Natural killer cell (primary cell): ENCODE results near the gene ARAP3. TPM values are rescaled to one million over a fixed set of nuclear protein-coding genes. Genes with fewer than 3 reads are reported as not detected.

Experiments used
- ATAC-seq, 3 donors: fragments of 150-1000 bp in 2 of 3; fragments of 200-7000 bp in 1 of 3; cut with Tn5 transposase; 1 replicate in 1 of 3; 2 replicates in 2 of 3; pipeline ENCODE4 v1.10.0; 2021; ENCODE audit warnings: mild to moderate bottlenecking in 2 of 3, moderate library complexity in 2 of 3
- DNase-seq, 2 donors: peaks; one replicate each; pipeline versions ENCODE4 v3.0.0 to v3.0.0-alpha.2; 2013 to 2021; ENCODE audit warnings: mixed read lengths in 1 of 2
- H3K27ac ChIP-seq: one replicate; pipeline ENCODE4 v1.5.1; 2013; ENCODE audit warnings: mild to moderate bottlenecking, low read length
- H3K27me3 ChIP-seq: one replicate; pipeline ENCODE4 v1.6.1; 2013; ENCODE audit warnings: low read length; ENCODE audit not compliant: control insufficient read depth, insufficient read depth
- H3K36me3 ChIP-seq: one replicate; pipeline ENCODE4 v1.6.1; 2013; ENCODE audit warnings: low read length; ENCODE audit not compliant: control insufficient read depth, insufficient read depth
- H3K4me1 ChIP-seq: one replicate; pipeline ENCODE4 v1.6.1; 2013; ENCODE audit warnings: low read length; ENCODE audit not compliant: control insufficient read depth, insufficient read depth
- H3K4me3 ChIP-seq: one replicate; pipeline ENCODE4 v1.5.1; 2013; ENCODE audit warnings: low read length
- H3K9me3 ChIP-seq: one replicate; pipeline ENCODE4 v1.6.1; 2013; ENCODE audit warnings: low read length; ENCODE audit not compliant: control insufficient read depth, insufficient read depth
- H3K27ac Mint-ChIP-seq, 2 donors: one replicate each; pipeline ENCODE4 v1.8.0; 2022; ENCODE audit warnings: mild to moderate bottlenecking in 2 of 2, mixed read lengths in 2 of 2, moderate library complexity in 1 of 2
- H3K27me3 Mint-ChIP-seq, 2 donors: one replicate each; pipeline ENCODE4 v1.8.0; 2022; ENCODE audit warnings: low read depth in 2 of 2, mixed read lengths in 2 of 2
- H3K36me3 Mint-ChIP-seq: one replicate; pipeline ENCODE4 v1.8.0; 2022; ENCODE audit warnings: mixed read lengths
- H3K4me1 Mint-ChIP-seq, 2 donors: one replicate each; pipeline ENCODE4 v1.8.0; 2022; ENCODE audit warnings: mixed read lengths in 2 of 2
- H3K4me3 Mint-ChIP-seq: one replicate; pipeline ENCODE4 v1.8.0; 2022; ENCODE audit warnings: mild to moderate bottlenecking, moderate library complexity, mixed read lengths
- H3K9me3 Mint-ChIP-seq, 2 donors: one replicate each; pipeline ENCODE4 v1.8.0; 2022; ENCODE audit warnings: mixed read lengths in 2 of 2
- CTCF ChIP-seq: fragments of 200-600 bp; IDR thresholded peaks from one replicate; pipeline ENCODE4 v1.8.0; 2022; ENCODE audit warnings: antibody characterized with exemption
- WGBS: methylation state at CpG from one replicate; pipeline ENCODE4 v1.1.7; 2013; ENCODE audit warnings: missing lambda C conversion rate; ENCODE audit not compliant: insufficient coverage; 5-methylcytosine and 5-hydroxymethylcytosine counted together
- intact Hi-C: fragments of 100-400 bp; cut with micrococcal nuclease; formaldehyde crosslinking; loops from one replicate; pipeline ENCODE4 v1.14.2; 2022
- total RNA-seq, 4 donors: library from RNA; stranded (reverse); fragments of 120-200 nt in 1 of 4; gene quantifications; one replicate each; pipeline versions ENCODE4 v1.2.3 to v1.2.4, GENCODE V29; 2013 to 2022

Gene ARAP3
- total RNA-seq, 3 donors from 2014 or later (not counting 1 experiment from before 2014, with no cell fraction given), result 13.9 to 25.2 (median 19.6) TPM

DNA sequence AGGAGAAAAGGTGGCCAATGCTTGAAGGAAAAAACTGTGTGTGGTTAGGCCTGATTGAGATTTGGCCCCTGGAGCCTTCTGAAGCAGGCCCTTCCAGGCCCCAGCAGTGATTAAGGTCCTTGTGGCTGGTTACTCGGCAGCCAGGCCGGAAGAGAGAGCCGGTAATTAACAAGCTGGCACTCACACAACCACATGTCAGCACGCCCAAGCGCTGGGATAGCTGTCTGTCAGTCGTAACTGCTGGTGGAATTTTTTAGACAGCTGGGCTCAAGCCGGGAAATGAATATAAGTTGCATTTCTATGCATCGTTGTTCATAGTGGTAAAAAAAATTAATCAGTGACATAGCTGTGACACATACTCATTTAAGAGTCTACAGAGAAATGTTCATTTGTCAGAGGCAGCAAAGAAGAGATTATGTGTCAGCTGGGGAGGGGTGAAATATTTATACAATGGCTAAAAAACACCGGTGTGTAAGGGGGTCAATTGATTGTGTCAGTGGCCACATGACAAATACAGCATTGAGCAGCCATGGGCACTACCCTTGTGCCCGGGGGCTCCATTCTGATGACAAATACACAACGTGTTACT, 13.7 kb upstream of the ARAP3 start:
- Histone ChIP-seq H3K36me3 (no peaks in the 10 kb centered on the region), H3K4me1 (peaks cover 22% of the 10 kb centered on the region), H3K27ac (no peak overlapping the region), H3K9me3 (no peaks in the 10 kb centered on the region), H3K4me3 (no peak overlapping the region), H3K27me3 (peaks cover 13% of the 10 kb centered on the region)
- H3K4me3 Mint-ChIP-seq, result no peak overlapping the region
- peaks cover 13 to 15% of the 10 kb centered on the region in 2 donors for H3K4me1 Mint-ChIP-seq
- WGBS, result 94% methylated on average over 11 of the region's 11 CpGs
- H3K27me3 Mint-ChIP-seq, result peaks cover 32 to 35% of the 10 kb centered on the region in 2 donors
- DNase-seq (no peak), ATAC-seq (no peak)
- H3K9me3 Mint-ChIP-seq, result no peaks in the 10 kb centered on the region
- no peak for TF ChIP-seq CTCF
- intact Hi-C loops, result no loop called here
- no peaks in the 10 kb centered on the region for H3K36me3 Mint-ChIP-seq
- no peak overlapping the region for H3K27ac Mint-ChIP-seq

DNA sequence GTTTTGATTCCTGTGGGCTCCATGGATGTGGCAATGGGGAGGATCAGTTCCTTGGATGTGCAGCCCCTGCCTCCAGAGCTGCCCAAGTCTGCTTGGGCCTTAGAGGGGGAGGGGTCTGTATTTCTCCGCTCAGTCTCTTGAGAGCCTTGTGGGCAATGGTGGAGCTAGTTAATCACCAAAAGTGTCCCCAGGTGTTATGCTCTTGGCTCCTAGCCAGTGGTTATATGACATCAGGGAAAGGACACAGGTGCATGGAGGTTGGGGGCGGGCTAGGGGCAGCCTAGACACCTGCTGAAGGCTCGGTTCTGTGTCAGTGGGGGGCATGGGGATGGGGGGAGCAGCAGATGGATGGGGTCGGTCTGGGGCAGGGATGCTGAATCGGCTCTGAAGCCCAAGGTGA, 12.4 kb upstream of the ARAP3 start:
- no peaks in the 10 kb centered on the region for H3K9me3 ChIP-seq
- Mint-ChIP-seq H3K27ac (no peak overlapping the region), H3K4me3 (no peak overlapping the region), H3K27me3 (peaks cover 20 to 34% of the 10 kb centered on the region in 2 donors), H3K9me3 (no peaks in the 10 kb centered on the region), H3K36me3 (no peaks in the 10 kb centered on the region), H3K4me1 (peaks cover 13 to 15% of the 10 kb centered on the region in 2 donors)
- no peak for ATAC-seq
- H3K4me1 ChIP-seq, result peaks cover 22% of the 10 kb centered on the region
- intact Hi-C loops, result loop anchor here (5.0 kb wide), 1 partner anchor 323 kb away; no protein-coding TSS in a partner anchor
- no peak for DNase-seq
- peaks cover 3% of the 10 kb centered on the region for H3K27me3 ChIP-seq
- WGBS, result 78% methylated on average over 5 of the region's 5 CpGs
- no peak overlapping the region for H3K27ac ChIP-seq
- H3K4me3 ChIP-seq, result no peak overlapping the region
- H3K36me3 ChIP-seq, result no peaks in the 10 kb centered on the region
- TF ChIP-seq CTCF, result no peak

GRCh38 chr5:141692919-141693725, 11.1 kb upstream of the ARAP3 start:
- WGBS, result 84% methylated on average over 25 of the region's 25 CpGs
- no peaks in the 10 kb centered on the region for H3K36me3 ChIP-seq
- Mint-ChIP-seq H3K36me3 (no peaks in the 10 kb centered on the region), H3K27me3 (peaks cover 9 to 22% of the 10 kb centered on the region in 2 donors), H3K27ac (no peak overlapping the region), H3K4me1 (peaks cover 13 to 15% of the 10 kb centered on the region in 2 donors), H3K9me3 (no peaks in the 10 kb centered on the region), H3K4me3 (peak overlapping the region; percentile 25)
- no peak for TF ChIP-seq CTCF
- DNase-seq (peak in 1 of 2 donors; percentile 77), ATAC-seq (no peak)
- H3K27ac ChIP-seq, result no peak overlapping the region
- no peak overlapping the region for H3K4me3 ChIP-seq
- H3K9me3 ChIP-seq, result no peaks in the 10 kb centered on the region
- intact Hi-C loops, result loop anchor here (1.0 to 5.0 kb wide), 5 partner anchors 186 to 452 kb away; partner anchors contain the start of genes PCDH1 and RNF14
- H3K4me1 ChIP-seq, result peaks cover 22% of the 10 kb centered on the region
- H3K27me3 ChIP-seq, result no peaks in the 10 kb centered on the region
